ENCODE results near the gene TNNI3K. TPM values are rescaled to one million over a fixed set of nuclear protein-coding genes. Genes with fewer than 3 reads are reported as not detected.

Gene TNNI3K
- total RNA-seq, 2 experiments from 2014 or later: not detected

DNA sequence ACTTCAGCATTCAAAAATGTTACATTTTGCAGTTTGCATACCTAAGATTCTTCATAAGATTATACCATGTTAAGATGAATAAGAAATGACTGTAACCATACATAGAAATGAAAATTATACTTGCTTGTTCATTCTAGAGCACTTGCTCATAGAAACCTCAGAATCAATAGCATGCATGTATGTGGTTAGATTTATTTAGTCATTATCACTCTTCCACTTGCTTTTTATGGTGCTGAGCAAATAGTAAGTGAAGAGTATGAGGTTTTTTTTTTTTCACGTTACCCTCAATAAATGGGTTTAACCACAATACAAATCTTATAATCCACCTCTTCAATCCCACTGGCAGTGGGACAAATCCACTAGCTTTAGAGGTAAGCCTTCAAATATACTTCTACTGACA, 192.5 kb downstream of the TNNI3K start:
- Mint-ChIP-seq H3K9me3 (no peaks in the 10 kb centered on the region), H3K4me3 (no peak overlapping the region), H3K27me3 (no peaks in the 10 kb centered on the region), H3K27ac (no peak overlapping the region), H3K36me3 (no peaks in the 10 kb centered on the region), H3K4me1 (no peaks in the 10 kb centered on the region)
- no peak for DNase-seq

DNA sequence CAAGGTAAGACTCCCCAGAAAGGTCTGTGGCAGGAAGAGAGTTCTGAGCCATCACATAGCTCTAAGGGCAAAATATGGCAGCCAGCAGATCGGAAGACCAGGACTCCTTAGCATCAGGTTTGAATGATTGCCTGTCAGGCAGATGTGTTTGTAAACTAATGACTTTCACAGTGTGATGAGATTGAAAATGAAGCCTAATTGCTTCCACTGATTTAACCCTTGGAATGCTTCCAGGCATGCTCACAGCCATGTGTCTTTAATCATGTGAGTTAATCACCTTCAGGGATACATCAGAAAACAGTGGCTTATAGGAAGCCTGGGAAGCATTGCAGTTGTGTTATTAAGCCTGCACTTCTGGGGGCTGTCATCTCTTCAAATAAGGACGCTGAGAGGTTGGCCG, 194.4 kb downstream of the TNNI3K start:
- Mint-ChIP-seq H3K9me3 (no peaks in the 10 kb centered on the region), H3K36me3 (no peaks in the 10 kb centered on the region), H3K4me3 (no peak overlapping the region), H3K4me1 (no peaks in the 10 kb centered on the region), H3K27ac (no peak overlapping the region), H3K27me3 (no peaks in the 10 kb centered on the region)
- DNase-seq: no peak

DNA sequence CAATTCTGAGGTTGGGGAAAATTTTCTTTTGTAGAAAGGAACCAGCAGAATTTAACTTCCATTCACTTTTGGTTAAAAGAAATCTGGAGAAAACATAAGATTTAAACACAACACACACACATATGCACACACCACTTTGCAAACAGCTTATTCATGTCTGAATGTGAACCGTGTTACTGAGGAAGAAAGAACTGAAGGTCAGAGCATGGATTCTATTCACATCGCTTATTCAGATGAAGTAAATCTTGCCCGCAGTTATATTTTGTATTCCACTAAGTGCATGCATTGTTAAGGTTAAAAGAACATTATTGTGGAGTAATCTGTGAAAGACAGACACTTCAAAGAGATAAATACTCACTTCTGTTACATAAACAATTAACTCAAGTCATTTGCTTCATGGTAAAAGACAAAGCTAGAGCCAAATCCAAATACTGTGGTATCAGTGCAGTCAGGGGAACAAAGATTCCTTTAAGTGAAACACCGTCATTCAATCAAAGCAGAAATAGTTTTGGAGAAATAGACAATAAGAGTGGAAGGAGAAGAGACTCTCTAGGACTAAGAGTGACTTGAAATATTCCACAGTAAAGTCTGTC, 195.3 kb downstream of the TNNI3K start:
- Mint-ChIP-seq H3K27me3 (no peaks in the 10 kb centered on the region), H3K36me3 (no peaks in the 10 kb centered on the region), H3K27ac (no peak overlapping the region), H3K4me1 (no peaks in the 10 kb centered on the region), H3K9me3 (no peaks in the 10 kb centered on the region), H3K4me3 (no peak overlapping the region)
- DNase-seq: no peak

- no peaks in the 10 kb centered on the region for H3K4me1 Mint-ChIP-seq
- H3K9me3 Mint-ChIP-seq: no peaks in the 10 kb centered on the region
- H3K4me3 Mint-ChIP-seq: no peak overlapping the region
- H3K36me3 Mint-ChIP-seq: no peaks in the 10 kb centered on the region
- H3K27me3 Mint-ChIP-seq: no peaks in the 10 kb centered on the region
- DNase-seq: no peak
- no peak overlapping the region for H3K27ac Mint-ChIP-seq
These were observed 196.3 kb downstream of the TNNI3K start for GRCh38 chr1:74431531-74431930.

DNA sequence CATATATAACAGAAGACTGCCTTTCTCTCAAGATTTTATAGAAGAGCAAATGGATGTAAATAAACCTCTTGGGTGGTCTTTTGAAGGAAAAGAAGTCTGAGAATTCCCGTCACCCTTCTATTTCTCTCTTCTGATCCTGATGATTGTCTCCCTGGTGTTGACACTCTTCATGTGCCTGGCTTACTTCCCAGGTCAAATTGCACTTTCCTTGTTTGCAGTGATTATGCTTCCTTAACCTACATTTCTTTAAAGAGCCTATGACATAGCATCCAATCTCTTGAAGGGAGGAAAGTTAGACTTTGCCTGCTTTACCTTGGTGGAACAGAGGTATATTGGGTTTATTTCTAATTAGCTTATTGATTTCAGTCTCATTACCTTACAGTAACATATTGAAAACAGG, 197.1 kb downstream of the TNNI3K start:
- Mint-ChIP-seq H3K4me3 (no peak overlapping the region), H3K36me3 (no peaks in the 10 kb centered on the region), H3K4me1 (no peaks in the 10 kb centered on the region), H3K9me3 (no peaks in the 10 kb centered on the region), H3K27me3 (no peaks in the 10 kb centered on the region), H3K27ac (no peak overlapping the region)
- DNase-seq: no peak

DNA sequence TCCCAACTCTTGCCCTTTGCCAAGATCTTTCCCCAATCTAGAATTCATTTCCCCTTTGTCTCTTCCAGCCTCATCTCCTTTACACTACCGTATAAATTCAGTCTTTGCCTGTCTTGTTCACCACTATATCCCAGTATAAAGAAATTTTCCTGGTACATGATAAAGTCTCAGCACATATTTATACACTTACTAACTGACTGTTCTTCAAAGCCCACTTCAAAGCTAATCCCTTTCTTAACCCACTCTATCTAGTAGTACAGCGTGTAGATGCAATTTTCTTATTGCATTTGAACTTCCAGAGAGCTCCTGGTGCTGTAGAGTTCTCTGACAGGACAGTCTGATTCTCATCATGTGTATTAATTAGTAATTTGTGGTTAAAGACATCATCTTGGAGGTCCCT, 199.1 kb downstream of the TNNI3K start:
- no peak overlapping the region for H3K4me3 Mint-ChIP-seq
- no peaks in the 10 kb centered on the region for H3K36me3 Mint-ChIP-seq
- H3K27me3 Mint-ChIP-seq: no peaks in the 10 kb centered on the region
- H3K9me3 Mint-ChIP-seq: no peaks in the 10 kb centered on the region
- H3K4me1 Mint-ChIP-seq: no peaks in the 10 kb centered on the region
- H3K27ac Mint-ChIP-seq: no peak overlapping the region
- DNase-seq: no peak

DNA sequence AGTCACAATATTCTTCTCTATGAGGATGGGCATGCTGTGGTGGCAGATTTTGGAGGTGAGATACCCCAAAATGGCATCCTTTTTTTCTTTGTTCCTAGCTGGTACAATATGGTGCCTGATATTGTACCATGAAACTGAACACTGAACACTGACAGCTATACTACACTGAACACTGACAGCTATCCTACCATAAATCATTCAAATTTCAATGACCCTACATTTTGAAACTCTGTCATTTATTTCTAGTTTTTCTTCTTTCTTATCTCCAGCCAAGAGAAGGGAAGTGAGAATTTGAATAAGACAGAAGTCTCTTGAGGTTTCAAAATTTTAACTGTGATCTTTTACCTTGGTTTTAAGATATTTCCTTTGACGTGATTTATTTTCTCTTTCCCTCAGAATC, 200.9 kb downstream of the TNNI3K start:
- Mint-ChIP-seq H3K4me3 (no peak overlapping the region), H3K27me3 (no peaks in the 10 kb centered on the region), H3K27ac (no peak overlapping the region), H3K36me3 (no peaks in the 10 kb centered on the region), H3K9me3 (no peaks in the 10 kb centered on the region), H3K4me1 (no peaks in the 10 kb centered on the region)
- DNase-seq: no peak

GRCh38 chr1:74437035-74437434, 201.8 kb downstream of the TNNI3K start:
- no peak overlapping the region for H3K4me3 Mint-ChIP-seq
- no peaks in the 10 kb centered on the region for H3K27me3 Mint-ChIP-seq
- H3K36me3 Mint-ChIP-seq: no peaks in the 10 kb centered on the region
- no peaks in the 10 kb centered on the region for H3K9me3 Mint-ChIP-seq
- no peak for DNase-seq
- H3K27ac Mint-ChIP-seq: no peak overlapping the region
- no peaks in the 10 kb centered on the region for H3K4me1 Mint-ChIP-seq

- no peaks in the 10 kb centered on the region for H3K27me3 Mint-ChIP-seq
- no peak for DNase-seq
- peaks cover 4% of the 10 kb centered on the region for H3K9me3 Mint-ChIP-seq
- H3K4me1 Mint-ChIP-seq: no peaks in the 10 kb centered on the region
- H3K4me3 Mint-ChIP-seq: no peak overlapping the region
- H3K36me3 Mint-ChIP-seq: no peaks in the 10 kb centered on the region
- H3K27ac Mint-ChIP-seq: no peak overlapping the region
These were observed 216.8 kb downstream of the TNNI3K start for GRCh38 chr1:74452035-74452434.

- DNase-seq: no peak
- no peak overlapping the region for H3K27ac Mint-ChIP-seq
- H3K4me1 Mint-ChIP-seq: no peaks in the 10 kb centered on the region
- H3K36me3 Mint-ChIP-seq: no peaks in the 10 kb centered on the region
- no peak overlapping the region for H3K4me3 Mint-ChIP-seq
- no peaks in the 10 kb centered on the region for H3K27me3 Mint-ChIP-seq
- peaks cover 4% of the 10 kb centered on the region for H3K9me3 Mint-ChIP-seq
These were observed 218.1 kb downstream of the TNNI3K start for GRCh38 chr1:74453277-74453676.

DNA sequence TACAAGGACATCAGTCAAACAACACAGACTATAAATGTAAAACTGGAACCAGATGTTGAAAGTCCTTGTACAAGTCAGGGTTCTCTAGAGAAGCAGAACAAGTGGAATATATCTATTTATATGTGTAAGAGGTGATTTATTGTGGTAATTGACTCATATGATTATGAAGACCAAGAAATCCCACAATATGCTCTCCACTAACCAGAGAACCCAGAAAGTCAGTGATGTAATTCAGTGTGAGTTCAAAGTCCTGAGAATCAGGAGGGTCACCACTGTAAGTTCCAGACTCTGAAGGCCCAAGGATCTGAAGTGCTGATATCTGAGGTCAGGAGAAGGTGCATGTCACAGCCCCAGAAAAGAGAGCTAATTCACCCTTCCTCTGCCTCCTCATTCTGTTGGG, 220.2 kb downstream of the TNNI3K start:
- H3K9me3 Mint-ChIP-seq: peaks cover 2% of the 10 kb centered on the region

DNA sequence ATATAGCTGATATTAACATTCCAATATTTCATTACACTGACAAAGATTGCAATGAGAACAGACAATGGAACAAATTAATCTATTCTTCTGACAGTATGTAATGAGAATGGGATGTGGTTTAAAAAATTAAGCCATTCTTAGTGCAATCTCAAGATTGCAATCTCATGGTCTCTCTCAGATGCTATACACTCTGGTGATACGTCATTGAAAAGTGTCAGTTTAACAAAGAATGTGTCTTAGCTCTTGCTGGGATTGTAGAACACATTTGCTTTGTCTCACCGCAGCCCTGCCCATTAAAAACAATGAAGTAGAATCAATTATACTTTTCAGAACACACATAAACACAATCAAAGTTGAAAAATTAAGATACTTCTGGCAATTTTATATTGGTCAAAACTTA, 222.1 kb downstream of the TNNI3K start:
- H3K27ac Mint-ChIP-seq: no peak overlapping the region
- peaks cover 2% of the 10 kb centered on the region for H3K9me3 Mint-ChIP-seq
- no peaks in the 10 kb centered on the region for H3K36me3 Mint-ChIP-seq
- DNase-seq: no peak
- H3K27me3 Mint-ChIP-seq: no peaks in the 10 kb centered on the region
- no peak overlapping the region for H3K4me3 Mint-ChIP-seq
- no peaks in the 10 kb centered on the region for H3K4me1 Mint-ChIP-seq

More for the DNA sequence above, 220.2 kb downstream of the TNNI3K start:
- Mint-ChIP-seq H3K4me1 (no peaks in the 10 kb centered on the region), H3K36me3 (no peaks in the 10 kb centered on the region), H3K4me3 (no peak overlapping the region), H3K27ac (no peak overlapping the region), H3K27me3 (no peaks in the 10 kb centered on the region)
- DNase-seq: no peak

- Mint-ChIP-seq H3K9me3 (no peaks in the 10 kb centered on the region), H3K4me3 (no peak overlapping the region), H3K27ac (no peak overlapping the region), H3K4me1 (no peaks in the 10 kb centered on the region), H3K27me3 (peaks cover 4% of the 10 kb centered on the region), H3K36me3 (no peaks in the 10 kb centered on the region)
- DNase-seq: no peak
These were observed 228.3 kb downstream of the TNNI3K start for GRCh38 chr1:74463333-74463988.

DNA sequence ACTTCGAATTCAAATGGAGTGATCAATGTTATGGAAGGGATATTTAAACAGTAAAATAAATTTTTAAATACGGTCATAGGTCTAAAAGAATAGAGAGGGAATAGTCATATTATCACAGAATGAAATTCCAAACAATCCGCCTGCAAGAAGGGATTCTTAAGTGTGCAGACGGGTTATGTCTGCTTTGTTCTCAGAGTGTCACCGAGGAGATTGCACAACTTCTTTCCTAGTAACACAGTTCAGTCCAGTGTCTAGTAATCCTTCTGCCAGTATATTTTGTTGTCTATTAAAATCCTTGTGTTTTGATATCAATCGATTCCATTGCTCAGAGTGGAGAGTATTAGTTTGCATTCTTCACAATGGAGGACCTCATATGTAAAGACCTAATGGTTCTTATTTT, 228.8 kb downstream of the TNNI3K start:
- no peak overlapping the region for H3K27ac Mint-ChIP-seq
- no peak overlapping the region for H3K4me3 Mint-ChIP-seq
- DNase-seq: no peak
- no peaks in the 10 kb centered on the region for H3K4me1 Mint-ChIP-seq
- peaks cover 4% of the 10 kb centered on the region for H3K27me3 Mint-ChIP-seq
- no peaks in the 10 kb centered on the region for H3K36me3 Mint-ChIP-seq
- no peaks in the 10 kb centered on the region for H3K9me3 Mint-ChIP-seq

DNA sequence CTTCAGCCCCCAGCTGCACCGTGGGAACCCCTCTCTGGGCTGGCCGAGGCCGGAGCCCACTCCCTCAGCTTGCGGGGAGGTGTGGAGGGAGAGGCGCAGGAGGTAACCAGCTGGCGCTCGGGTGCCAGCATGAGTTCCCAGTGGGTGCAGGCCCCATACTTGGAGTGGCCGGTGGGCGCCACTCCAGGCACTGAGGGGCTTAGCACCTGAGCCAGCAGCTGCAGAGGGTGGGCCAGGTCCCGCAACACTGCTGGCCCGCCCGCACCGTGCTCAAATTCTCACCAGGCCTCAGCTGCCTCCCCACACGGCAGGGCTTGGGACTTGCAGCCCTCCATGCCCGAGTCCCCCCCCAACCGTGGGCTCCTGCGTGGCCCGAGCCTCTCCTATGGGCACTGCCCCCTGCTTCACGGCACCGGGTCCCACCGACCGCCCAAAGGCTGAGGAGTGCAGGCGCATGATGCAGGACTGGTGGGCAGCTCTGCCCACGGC, 230.1 kb downstream of the TNNI3K start:
- Mint-ChIP-seq H3K27ac (no peak overlapping the region), H3K4me1 (no peaks in the 10 kb centered on the region), H3K4me3 (no peak overlapping the region), H3K9me3 (no peaks in the 10 kb centered on the region), H3K27me3 (peaks cover 4% of the 10 kb centered on the region), H3K36me3 (no peaks in the 10 kb centered on the region)
- DNase-seq: no peak

GRCh38 chr1:74467786-74468377, 232.7 kb downstream of the TNNI3K start:
- Mint-ChIP-seq H3K27ac (no peak overlapping the region), H3K4me1 (no peaks in the 10 kb centered on the region), H3K36me3 (no peaks in the 10 kb centered on the region), H3K9me3 (no peaks in the 10 kb centered on the region), H3K27me3 (peaks cover 4% of the 10 kb centered on the region), H3K4me3 (no peak overlapping the region)
- no peak for DNase-seq
